ENCODE data around the gene FAM151B. TPM values are rescaled to one million over a fixed set of nuclear protein-coding genes. Genes with fewer than 3 reads are reported as not detected.

FAM151B gene
- total and polyA plus RNA-seq, 2 experiments from 2014 or later: 0.84 to 1.0 TPM

GRCh38 chr5:80566711-80567259 lies 78.9 kb downstream of the FAM151B start:
- Histone ChIP-seq H3K36me3 (no peaks in the 10 kb centered on the region), H3K27me3 (peaks cover 86% of the 10 kb centered on the region), H3K27ac (no peak overlapping the region), H3K4me3 (no peak overlapping the region), H3K4me1 (ENCODE audit: low read depth) (no peaks in the 10 kb centered on the region), H3K9me3 (ENCODE audit: low read depth) (no peaks in the 10 kb centered on the region)
- TF ChIP-seq CTCF (IDR thresholded peaks at IDR 0.05; ENCODE audit: low read depth, low read length): no peak
- DNase-seq (ENCODE audit: low read depth in 1 of 2, low spot score in 1 of 2): no peak

GRCh38 chr5:80568251-80568650 lies 80.4 kb downstream of the FAM151B start:
- no peak overlapping the region for H3K4me3 ChIP-seq
- H3K27ac ChIP-seq: no peak overlapping the region
- H3K27me3 ChIP-seq: peaks cover 91% of the 10 kb centered on the region
- H3K36me3 ChIP-seq: no peaks in the 10 kb centered on the region
- TF ChIP-seq CTCF (IDR thresholded peaks at IDR 0.05; ENCODE audit: low read depth, low read length): no peak
- no peak for DNase-seq (ENCODE audit: low read depth in 1 of 2, low spot score in 1 of 2)
- H3K4me1 ChIP-seq (ENCODE audit: low read depth): no peaks in the 10 kb centered on the region
- H3K9me3 ChIP-seq (ENCODE audit: low read depth): no peaks in the 10 kb centered on the region

DNA sequence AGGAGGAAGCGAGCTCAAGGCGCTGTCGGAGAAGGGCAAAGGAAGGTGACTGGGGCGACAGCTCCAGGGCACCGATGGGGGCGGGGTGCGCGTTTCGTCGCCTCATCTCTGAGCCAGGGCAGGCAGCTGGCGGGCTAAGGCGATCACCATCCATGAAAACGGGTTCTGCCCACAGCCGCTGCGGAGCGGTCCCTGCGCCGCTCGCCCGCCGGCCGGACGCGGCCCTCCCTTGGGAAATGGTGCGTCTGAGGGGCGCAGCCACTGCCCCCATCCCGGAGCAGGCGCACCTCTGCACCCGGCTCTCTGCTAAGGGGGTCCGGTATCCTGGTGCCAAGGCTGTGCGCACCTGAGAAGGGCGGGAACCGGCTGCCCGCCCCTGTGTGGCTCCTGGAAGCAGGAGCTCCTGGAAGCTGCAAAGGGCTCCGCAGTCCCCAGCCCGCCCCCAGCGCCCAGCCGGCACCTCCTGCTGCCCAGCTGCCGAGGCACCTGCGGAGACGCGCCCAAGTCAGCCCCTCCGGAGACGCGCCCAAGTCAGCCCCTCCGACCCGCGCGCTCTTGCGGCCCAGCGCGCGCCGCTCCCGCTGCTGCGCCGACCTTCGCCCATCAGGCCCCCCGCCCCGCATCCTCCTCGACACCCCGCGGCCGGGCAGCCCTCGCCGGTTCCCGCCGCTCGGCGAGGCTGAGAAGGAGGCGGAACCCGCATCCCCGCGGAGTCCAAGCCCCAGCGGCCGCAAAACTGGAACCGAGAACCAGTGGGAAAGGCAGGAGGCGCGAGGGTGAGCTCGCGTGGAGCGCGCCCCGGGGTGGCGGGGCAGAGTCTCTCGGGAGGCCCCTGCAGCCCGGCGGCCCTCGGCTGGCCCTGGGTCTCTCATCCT lies 81.4 kb downstream of the FAM151B start:
- peak in 1 of 2 donors; percentile 35 for DNase-seq (ENCODE audit: low read depth in 1 of 2, low spot score in 1 of 2)
- H3K27ac ChIP-seq: no peak overlapping the region
- no peaks in the 10 kb centered on the region for H3K4me1 ChIP-seq (ENCODE audit: low read depth)
- no peaks in the 10 kb centered on the region for H3K9me3 ChIP-seq (ENCODE audit: low read depth)
- TF ChIP-seq CTCF (IDR thresholded peaks at IDR 0.05; ENCODE audit: low read depth, low read length): no peak
- peaks cover 88% of the 10 kb centered on the region for H3K27me3 ChIP-seq
- H3K36me3 ChIP-seq: no peaks in the 10 kb centered on the region
- peak overlapping the region; percentile 35 for H3K4me3 ChIP-seq

GRCh38 chr5:80569961-80570786 lies 82.3 kb downstream of the FAM151B start, which contains the start of gene ANKRD34B:
ANKRD34B (minus strand) TSS chr5:80570280; CDS start chr5:80560019, 10,261 bp downstream.
- Histone ChIP-seq H3K27ac (no peak within 1 kb of the TSS), H3K4me1 (ENCODE audit: low read depth) (no peaks in the 10 kb centered on the region), H3K36me3 (no peaks in the 10 kb centered on the region), H3K4me3 (peak within 1 kb of the TSS; percentile 35), H3K9me3 (ENCODE audit: low read depth) (no peaks in the 10 kb centered on the region), H3K27me3 (peaks cover 87% of the 10 kb centered on the region)
- peak; percentile 12 to 41 for DNase-seq (ENCODE audit: low read depth in 1 of 2, low spot score in 1 of 2)
- TF ChIP-seq CTCF (IDR thresholded peaks at IDR 0.05; ENCODE audit: low read depth, low read length): no peak

- H3K36me3 ChIP-seq: no peaks in the 10 kb centered on the region
- no peaks in the 10 kb centered on the region for H3K9me3 ChIP-seq (ENCODE audit: low read depth)
- H3K4me1 ChIP-seq (ENCODE audit: low read depth): no peaks in the 10 kb centered on the region
- H3K4me3 ChIP-seq: no peak overlapping the region
- peaks cover 67% of the 10 kb centered on the region for H3K27me3 ChIP-seq
- H3K27ac ChIP-seq: no peak overlapping the region
- TF ChIP-seq CTCF (IDR thresholded peaks at IDR 0.05; ENCODE audit: low read depth, low read length): no peak
- no peak for DNase-seq (ENCODE audit: low read depth in 1 of 2, low spot score in 1 of 2)
Measured at GRCh38 chr5:80573062-80573461, 85.2 kb downstream of the FAM151B start.

Measured in cardiac muscle cell (in vitro differentiated cells and primary cell).